A673 (cell line): Measurements from ENCODE around the gene FOXO3. TPM values are rescaled to one million over a fixed set of nuclear protein-coding genes. Genes with fewer than 3 reads are reported as not detected.

Source experiments
- BruUV-seq: library from RNA; stranded (reverse); fragments of 400-500 nt; replicated peaks from 2 replicates; lab custom pipeline; 2021; lab: Mats Ljungman, UMichigan
- CTCF ChIA-PET: fragments of 300-600 bp; sonication (Branson Sonifier 250); formaldehyde crosslinking; loops from one replicate; lab custom pipeline; 2022; ENCODE audit warnings: antibody characterized with exemption; lab: Charles Lee
- POLR2A ChIA-PET: fragments of 300-600 bp; sonication (Branson Sonifier 250); formaldehyde crosslinking; loops from one replicate; lab custom pipeline; 2022; ENCODE audit warnings: antibody characterized with exemption; ENCODE audit not compliant: low non-redundant PET; lab: Charles Lee
- DNase-seq: peaks from one replicate; pipeline ENCODE4 v3.0.0-alpha.2; 2015; ENCODE audit warnings: low spot score
- H3K27ac ChIP-seq: fragments of 200-600 bp; sonication (generic); 2 replicates; pipeline ENCODE4 v1.5.1; 2016; ENCODE audit warnings: mixed run types, low read depth, mild to moderate bottlenecking, mixed read lengths, antibody characterized with exemption, low read length; ENCODE audit not compliant: poor library complexity, severe bottlenecking
- H3K27me3 ChIP-seq: fragments of 200-600 bp; sonication (generic); replicated peaks from 2 replicates; pipeline ENCODE4 v1.6.1; 2017; ENCODE audit warnings: mixed run types, low read depth, mild to moderate bottlenecking, mixed read lengths, antibody characterized with exemption, low read length; ENCODE audit not compliant: insufficient read depth, poor library complexity
- H3K36me3 ChIP-seq: fragments of 200-600 bp; sonication (generic); 2 replicates; pipeline ENCODE4 v1.6.1; 2016; ENCODE audit warnings: mixed run types, mild to moderate bottlenecking, mixed read lengths, antibody characterized with exemption, low read length; ENCODE audit not compliant: insufficient read depth, poor library complexity, severe bottlenecking
- H3K4me1 ChIP-seq: fragments of 200-600 bp; sonication (generic); 2 replicates; pipeline ENCODE4 v1.6.1; 2017; ENCODE audit warnings: mixed run types, mild to moderate bottlenecking, mixed read lengths, antibody characterized with exemption, low read length; ENCODE audit not compliant: insufficient read depth, poor library complexity, severe bottlenecking
- H3K4me3 ChIP-seq: fragments of 200-600 bp; sonication (generic); 2 replicates; pipeline ENCODE4 v1.5.1; 2016; ENCODE audit warnings: low read depth, mixed run types, mild to moderate bottlenecking, mixed read lengths, low read length; ENCODE audit not compliant: poor library complexity, severe bottlenecking
- H3K9me3 ChIP-seq: fragments of 200-600 bp; sonication (generic); 2 replicates; pipeline ENCODE4 v1.6.1; 2016; ENCODE audit warnings: mixed run types, low read depth, mild to moderate bottlenecking, mixed read lengths, antibody characterized with exemption, low read length; ENCODE audit not compliant: poor library complexity, severe bottlenecking
- CTCF ChIP-seq: fragments of 300-800, 200-600 bp; sonication (generic); conservative IDR thresholded peaks from 2 replicates; pipeline ENCODE4 v1.5.1; 2017; ENCODE audit warnings: low read depth, mild to moderate bottlenecking, antibody characterized with exemption, low read length, moderate library complexity, mixed read lengths
- EZH2 ChIP-seq: fragments of 200-600 bp; sonication (generic); IDR thresholded peaks from 2 replicates; pipeline ENCODE4 v1.6.1; 2017; ENCODE audit warnings: borderline replicate concordance, low read depth, mild to moderate bottlenecking, mixed read lengths, antibody characterized with exemption, low read length; ENCODE audit not compliant: poor library complexity, severe bottlenecking
- intact Hi-C: fragments of 100-400 bp; cut with micrococcal nuclease; formaldehyde crosslinking; loops from one replicate; pipeline ENCODE4 v1.10.0; 2022; ENCODE audit not compliant: unreplicated experiment
- total RNA-seq: library from RNA; stranded (reverse); gene quantifications from 2 replicates; pipeline ENCODE4 v1.2.3, GENCODE V29; 2021

Gene FOXO3
- total RNA-seq, 1 experiment from 2014 or later = 16.8 TPM

- H3K9me3 ChIP-seq = no peaks in the 10 kb centered on the region
- H3K4me3 ChIP-seq = no peak overlapping the region
- H3K4me1 ChIP-seq = peaks cover 14% of the 10 kb centered on the region
- DNase-seq = no peak
- H3K27ac ChIP-seq = no peak overlapping the region
- no peaks in the 10 kb centered on the region for H3K36me3 ChIP-seq
- H3K27me3 ChIP-seq = no peaks in the 10 kb centered on the region
- no TSS peak for BruUV-seq
- CTCF ChIA-PET = no interaction called here
- intact Hi-C loops = no loop called here
- TF ChIP-seq EZH2 (no peak), CTCF (no peak)
- POLR2A ChIA-PET = no interaction called here
Observed at GRCh38 chr6:108653949-108654348, 93.2 kb downstream of the FOXO3 start.

- peaks cover 14% of the 10 kb centered on the region for H3K4me1 ChIP-seq
- ChIA-PET CTCF (no interaction called here), POLR2A (no interaction called here)
- H3K36me3 ChIP-seq = no peaks in the 10 kb centered on the region
- intact Hi-C loops = no loop called here
- no peaks in the 10 kb centered on the region for H3K27me3 ChIP-seq
- BruUV-seq = no TSS peak
- no peak for TF ChIP-seq EZH2
- no peak for TF ChIP-seq CTCF
- H3K9me3 ChIP-seq = no peaks in the 10 kb centered on the region
- H3K27ac ChIP-seq = no peak overlapping the region
- DNase-seq = no peak
- H3K4me3 ChIP-seq = no peak overlapping the region
Observed at GRCh38 chr6:108654465-108655106, 93.9 kb downstream of the FOXO3 start.

- ChIA-PET CTCF (no interaction called here), POLR2A (interaction anchor here (0.6 kb wide), 1 partner anchor 59 kb away, joined by 3 read pairs; no protein-coding TSS in a partner anchor)
- no peaks in the 10 kb centered on the region for H3K36me3 ChIP-seq
- peak; percentile 54 for DNase-seq
- H3K4me1 ChIP-seq = peaks cover 11% of the 10 kb centered on the region
- H3K27me3 ChIP-seq = no peaks in the 10 kb centered on the region
- intact Hi-C loops = no loop called here
- H3K9me3 ChIP-seq = no peaks in the 10 kb centered on the region
- no peak overlapping the region for H3K4me3 ChIP-seq
- peak overlapping the region; percentile 9 for H3K27ac ChIP-seq
- TF ChIP-seq CTCF = no peak
- TF ChIP-seq EZH2 = no peak
- no TSS peak for BruUV-seq
Observed at GRCh38 chr6:108655806-108656651, 95.3 kb downstream of the FOXO3 start.
